Measurements from ENCODE around the gene RAI1. TPM values are rescaled to one million over a fixed set of nuclear protein-coding genes. Genes with fewer than 3 reads are reported as not detected.

RAI1 gene
- total and polyA plus RNA-seq, 4 experiments from 2014 or later: 0.35 to 19.5 (median 9.7) TPM

GRCh38 chr17:17681744-17682292 is 560 bp downstream of the RAI1 start:
- H3K4me1 Mint-ChIP-seq: peaks cover 7 to 37% (median 22%) of the 10 kb centered on the region in 4 donors
- H3K27me3 Mint-ChIP-seq: peaks cover 0 to 5% of the 10 kb centered on the region in 2 donors
- no peaks in the 10 kb centered on the region for H3K9me3 Mint-ChIP-seq
- H3K36me3 Mint-ChIP-seq: peaks cover 0 to 3% of the 10 kb centered on the region in 2 donors
- H3K36me3 ChIP-seq (ENCODE audit: insufficient read depth, low read length): no peaks in the 10 kb centered on the region
- ChIA-PET POLR2A (ENCODE audit: partially characterized antibody) (interaction anchor here (0.8 to 5.8 kb wide), 8 partner anchors 9 to 352 kb away, joined by 3 to 44 read pairs (median 5); no protein-coding TSS in a partner anchor), CTCF (ENCODE audit: partially characterized antibody) (interaction anchor here (0.9 to 2.7 kb wide), 6 partner anchors 9 to 349 kb away, joined by 3 to 23 read pairs (median 4); no protein-coding TSS in a partner anchor)
- H3K27ac ChIP-seq (ENCODE audit: low read depth, low read length): peak overlapping the region; percentile 71
- H3K4me1 ChIP-seq (ENCODE audit: insufficient read depth, low read length): peaks cover 22% of the 10 kb centered on the region
- intact Hi-C loops (cut with micrococcal nuclease): loop anchor here (1.0 to 5.0 kb wide), 7 partner anchors 12 to 351 kb away; no protein-coding TSS in a partner anchor
- H3K27ac Mint-ChIP-seq: peak overlapping the region; percentile 42 to 87 (median 80)
- H3K4me3 Mint-ChIP-seq: peak overlapping the region; percentile 74 to 90 (median 88)
- DNase-seq: peak; percentile 21 to 53 (median 37)
- H3K4me3 ChIP-seq (ENCODE audit: low read length in 2 of 2): peak overlapping the region in 1 of 2 donors; percentile 76
- H3K27me3 ChIP-seq (ENCODE audit: insufficient read depth, low read length): no peaks in the 10 kb centered on the region
- no peaks in the 10 kb centered on the region for H3K9me3 ChIP-seq (ENCODE audit: control insufficient read depth in 1 of 2, low read length in 2 of 2)

- intact Hi-C loops (cut with micrococcal nuclease): loop anchor here (5.0 kb wide), 1 partner anchor 100 kb away; no protein-coding TSS in a partner anchor
- peak overlapping the region; percentile 42 to 87 (median 80) for H3K27ac Mint-ChIP-seq
- ChIA-PET CTCF (ENCODE audit: partially characterized antibody) (interaction anchor here (0.9 to 2.7 kb wide), 6 partner anchors 10 to 348 kb away, joined by 3 to 23 read pairs (median 4); no protein-coding TSS in a partner anchor), POLR2A (ENCODE audit: partially characterized antibody) (interaction anchor here (0.8 to 5.8 kb wide), 10 partner anchors 8 to 351 kb away, joined by 3 to 44 read pairs (median 5); partner anchors contain the start of gene SREBF1)
- H3K36me3 Mint-ChIP-seq: peaks cover 0 to 3% of the 10 kb centered on the region in 2 donors
- H3K4me1 Mint-ChIP-seq: peaks cover 7 to 34% (median 18%) of the 10 kb centered on the region in 4 donors
- Histone ChIP-seq H3K4me3 (ENCODE audit: low read length in 2 of 2) (peak overlapping the region; percentile 42 to 76), H3K36me3 (ENCODE audit: insufficient read depth, low read length) (no peaks in the 10 kb centered on the region), H3K9me3 (ENCODE audit: control insufficient read depth in 1 of 2, low read length in 2 of 2) (no peaks in the 10 kb centered on the region), H3K27ac (ENCODE audit: low read depth, low read length) (peak overlapping the region; percentile 71), H3K27me3 (ENCODE audit: insufficient read depth, low read length) (no peaks in the 10 kb centered on the region), H3K4me1 (ENCODE audit: insufficient read depth, low read length) (peaks cover 19% of the 10 kb centered on the region)
- H3K4me3 Mint-ChIP-seq: peak overlapping the region; percentile 74 to 96 (median 90)
- H3K27me3 Mint-ChIP-seq: peaks cover 0 to 5% of the 10 kb centered on the region in 2 donors
- peak in 4 of 5 donors; percentile 31 to 63 (median 34) for DNase-seq
- no peaks in the 10 kb centered on the region for H3K9me3 Mint-ChIP-seq
Observed at GRCh38 chr17:17682293-17682736, 1.1 kb downstream of the RAI1 start.

DNA sequence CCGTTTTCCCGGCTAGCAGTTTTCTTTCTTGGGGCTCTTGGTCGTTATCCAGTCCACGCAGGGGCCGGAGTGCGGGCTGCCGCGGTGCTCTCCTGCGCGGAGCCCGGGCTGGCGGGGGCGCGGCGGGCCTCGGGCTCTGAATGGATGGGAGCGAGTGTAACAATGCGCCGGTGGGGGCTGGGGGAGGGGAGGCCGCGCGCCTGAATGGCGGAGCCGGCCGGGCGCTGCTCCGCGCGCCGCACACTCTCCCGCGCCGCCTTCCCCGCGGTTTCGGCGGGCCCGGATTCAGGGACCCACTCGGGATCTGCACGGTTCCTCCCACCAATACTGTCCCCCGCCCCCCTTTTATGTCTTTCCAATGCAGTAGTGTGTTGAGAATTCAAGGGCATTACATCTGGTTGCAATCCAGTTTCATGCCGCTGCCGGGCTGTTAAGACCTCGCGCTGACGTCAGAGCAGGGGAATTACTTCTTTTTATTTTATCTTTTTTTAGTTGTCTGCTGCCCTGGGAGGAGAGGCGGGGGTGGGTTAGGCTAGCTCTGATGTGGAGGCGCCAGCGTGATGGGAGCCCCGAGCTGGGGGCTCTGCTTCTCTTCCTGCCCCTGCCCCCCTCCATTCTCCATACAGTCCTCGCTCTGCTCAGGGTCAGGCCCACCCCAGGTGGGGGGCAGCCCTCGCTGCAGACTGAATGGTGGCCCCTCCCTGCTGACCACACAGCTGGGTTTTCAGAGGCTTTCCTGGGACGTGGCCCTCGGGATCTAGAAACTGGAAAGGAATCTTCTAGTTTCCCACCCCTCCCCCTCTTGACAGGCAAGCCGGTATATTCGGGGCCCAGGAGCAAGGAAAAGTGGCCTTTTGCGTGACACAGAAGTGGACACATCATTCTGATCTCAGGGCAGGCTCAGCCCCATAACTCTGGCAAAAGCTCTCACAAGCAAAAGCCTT is 1.8 kb downstream of the RAI1 start:
- Mint-ChIP-seq H3K4me3 (peak overlapping the region; percentile 85 to 96 (median 91)), H3K27ac (peak overlapping the region; percentile 86 to 96 (median 95)), H3K36me3 (peaks cover 0 to 3% of the 10 kb centered on the region in 2 donors), H3K9me3 (no peaks in the 10 kb centered on the region), H3K4me1 (peaks cover 7 to 36% (median 18%) of the 10 kb centered on the region in 4 donors), H3K27me3 (peaks cover 0 to 5% of the 10 kb centered on the region in 2 donors)
- ChIA-PET CTCF (ENCODE audit: partially characterized antibody) (interaction anchor here (0.5 to 2.7 kb wide), 8 partner anchors 10 to 351 kb away, joined by 3 to 23 read pairs (median 4); no protein-coding TSS in a partner anchor), POLR2A (ENCODE audit: partially characterized antibody) (interaction anchor here (0.6 to 5.8 kb wide), 9 partner anchors 7 to 350 kb away, joined by 3 to 44 read pairs (median 4); partner anchors contain the start of gene SREBF1)
- H3K27ac ChIP-seq (ENCODE audit: low read depth, low read length): peak overlapping the region; percentile 71
- H3K9me3 ChIP-seq (ENCODE audit: control insufficient read depth in 1 of 2, low read length in 2 of 2): no peaks in the 10 kb centered on the region
- DNase-seq: peak; percentile 50 to 86 (median 57)
- H3K27me3 ChIP-seq (ENCODE audit: insufficient read depth, low read length): no peaks in the 10 kb centered on the region
- H3K4me1 ChIP-seq (ENCODE audit: insufficient read depth, low read length): peaks cover 19% of the 10 kb centered on the region
- peak overlapping the region; percentile 42 to 76 for H3K4me3 ChIP-seq (ENCODE audit: low read length in 2 of 2)
- no peaks in the 10 kb centered on the region for H3K36me3 ChIP-seq (ENCODE audit: insufficient read depth, low read length)
- intact Hi-C loops (cut with micrococcal nuclease): loop anchor here (5.0 kb wide), 1 partner anchor 99 kb away; no protein-coding TSS in a partner anchor

DNA sequence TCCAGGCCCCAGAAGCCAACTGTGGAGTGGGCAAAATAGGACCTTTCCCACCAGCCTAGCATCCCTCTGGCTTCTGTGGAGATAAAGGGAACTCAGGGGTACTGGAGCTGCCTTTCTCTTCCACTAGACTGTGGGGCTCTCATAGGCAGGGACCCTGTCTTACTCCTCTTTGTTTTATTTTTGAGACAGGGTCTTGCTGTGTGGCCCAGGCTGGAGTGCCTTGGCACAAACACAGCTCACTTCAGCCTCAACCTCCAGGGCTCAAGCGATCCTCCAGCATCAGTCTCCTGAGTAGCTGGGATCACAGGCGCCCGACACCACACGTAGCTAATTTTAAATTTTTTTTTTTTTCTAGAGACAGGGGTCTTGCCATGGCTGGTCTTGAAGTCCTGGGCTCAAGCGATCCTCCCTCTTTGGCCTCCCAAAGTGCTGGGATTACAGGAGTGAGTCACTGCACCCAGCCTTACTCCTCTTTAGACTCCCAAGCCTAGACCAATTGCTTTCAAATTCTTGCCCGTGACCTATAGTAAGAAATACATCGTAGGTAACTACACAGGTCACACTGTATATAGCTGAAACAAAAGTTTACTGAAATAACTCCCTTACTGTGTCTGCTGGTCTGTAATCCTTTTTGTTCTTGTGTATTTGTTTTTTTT is 2.6 kb downstream of the RAI1 start:
- H3K27ac Mint-ChIP-seq: peak overlapping the region in 6 of 7 donors; percentile 43 to 96 (median 92)
- ChIA-PET CTCF (ENCODE audit: partially characterized antibody) (interaction anchor here (0.5 to 2.7 kb wide), 4 partner anchors 9 to 350 kb away, joined by 3 to 23 read pairs (median 8); no protein-coding TSS in a partner anchor), POLR2A (ENCODE audit: partially characterized antibody) (interaction anchor here (0.6 to 5.8 kb wide), 3 partner anchors 10 to 176 kb away, joined by 3 to 44 read pairs (median 3); no protein-coding TSS in a partner anchor)
- intact Hi-C loops (cut with micrococcal nuclease): loop anchor here (5.0 kb wide), 1 partner anchor 98 kb away; no protein-coding TSS in a partner anchor
- Histone ChIP-seq H3K27me3 (ENCODE audit: insufficient read depth, low read length) (no peaks in the 10 kb centered on the region), H3K4me1 (ENCODE audit: insufficient read depth, low read length) (peaks cover 19% of the 10 kb centered on the region), H3K27ac (ENCODE audit: low read depth, low read length) (peak overlapping the region; percentile 71), H3K9me3 (ENCODE audit: control insufficient read depth in 1 of 2, low read length in 2 of 2) (no peaks in the 10 kb centered on the region), H3K36me3 (ENCODE audit: insufficient read depth, low read length) (no peaks in the 10 kb centered on the region), H3K4me3 (ENCODE audit: low read length in 2 of 2) (no peak overlapping the region)
- H3K36me3 Mint-ChIP-seq: peaks cover 0 to 3% of the 10 kb centered on the region in 2 donors
- H3K9me3 Mint-ChIP-seq: no peaks in the 10 kb centered on the region
- peaks cover 7 to 32% (median 16%) of the 10 kb centered on the region in 4 donors for H3K4me1 Mint-ChIP-seq
- peak overlapping the region; percentile 85 to 96 (median 91) for H3K4me3 Mint-ChIP-seq
- DNase-seq: no peak
- peaks cover 0 to 1% of the 10 kb centered on the region in 2 donors for H3K27me3 Mint-ChIP-seq

GRCh38 chr17:17684906-17685774 is 3.9 kb downstream of the RAI1 start:
- ChIA-PET POLR2A (ENCODE audit: partially characterized antibody) (no interaction called here), CTCF (ENCODE audit: partially characterized antibody) (no interaction called here)
- Histone ChIP-seq H3K4me1 (ENCODE audit: insufficient read depth, low read length) (peaks cover 19% of the 10 kb centered on the region), H3K9me3 (ENCODE audit: control insufficient read depth in 1 of 2, low read length in 2 of 2) (no peaks in the 10 kb centered on the region), H3K36me3 (ENCODE audit: insufficient read depth, low read length) (no peaks in the 10 kb centered on the region), H3K27me3 (ENCODE audit: insufficient read depth, low read length) (no peaks in the 10 kb centered on the region), H3K27ac (ENCODE audit: low read depth, low read length) (no peak overlapping the region), H3K4me3 (ENCODE audit: low read length in 2 of 2) (no peak overlapping the region)
- Mint-ChIP-seq H3K27me3 (peaks cover 0 to 1% of the 10 kb centered on the region in 2 donors), H3K4me1 (peaks cover 7 to 37% (median 17%) of the 10 kb centered on the region in 4 donors), H3K27ac (peak overlapping the region in 5 of 7 donors; percentile 25 to 95 (median 74)), H3K4me3 (peak overlapping the region in 1 of 8 donors; percentile 17), H3K36me3 (peaks cover 0 to 3% of the 10 kb centered on the region in 2 donors), H3K9me3 (no peaks in the 10 kb centered on the region)
- intact Hi-C loops (cut with micrococcal nuclease): loop anchor here (5.0 kb wide), 1 partner anchor 97 kb away; no protein-coding TSS in a partner anchor
- DNase-seq: no peak
